ENCODE measurements around the gene PLCB4. TPM values are rescaled to one million over a fixed set of nuclear protein-coding genes. Genes with fewer than 3 reads are reported as not detected.

The PLCB4 gene
- total and polyA plus RNA-seq, 3 experiments from 2014 or later: not detected

DNA sequence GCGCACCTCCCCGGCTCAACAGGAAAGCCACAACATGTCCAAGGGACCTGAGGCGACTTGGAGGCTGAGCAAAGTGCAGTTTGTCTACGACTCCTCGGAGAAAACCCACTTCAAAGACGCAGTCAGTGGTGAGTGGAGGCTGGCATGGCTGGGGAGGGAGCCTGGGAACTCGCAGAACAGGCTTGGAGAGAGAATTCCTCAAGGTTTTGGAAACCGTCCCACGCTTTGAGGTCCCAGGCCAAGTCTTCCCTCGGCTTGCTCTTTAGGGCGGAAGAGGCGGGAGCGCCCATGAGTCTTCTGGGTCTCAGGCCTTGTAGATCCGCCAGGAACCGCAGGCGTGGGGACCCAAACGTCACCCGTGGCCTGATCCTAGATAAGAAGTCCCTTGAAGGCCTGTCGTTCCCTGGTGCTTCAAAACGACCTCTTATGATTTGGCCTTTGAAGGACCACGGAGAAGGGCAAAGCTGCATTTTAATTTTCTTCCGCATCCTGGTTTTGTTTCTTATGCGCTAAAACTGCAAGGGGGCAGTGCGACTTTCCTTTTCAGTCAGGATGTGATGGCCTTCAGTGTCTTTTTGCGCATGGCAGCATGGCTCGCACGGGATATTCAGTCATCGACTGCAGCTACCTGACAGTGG is 447.5 kb downstream of the PLCB4 start:
- no peak overlapping the region for H3K4me3 ChIP-seq (ENCODE audit: low read length)

GRCh38 chr20:9517297-9518162 is 448.6 kb downstream of the PLCB4 start:
- no peak overlapping the region for H3K4me3 Mint-ChIP-seq
- H3K9me3 ChIP-seq (ENCODE audit: low read length): no peaks in the 10 kb centered on the region
- peaks cover 0 to 15% (median 3%) of the 10 kb centered on the region in 5 donors for H3K9me3 Mint-ChIP-seq
- H3K27me3 Mint-ChIP-seq: peaks cover 19 to 34% of the 10 kb centered on the region in 2 donors
- no peak overlapping the region for H3K27ac ChIP-seq (ENCODE audit: low read depth, low read length)
- no peak for DNase-seq
- no peaks in the 10 kb centered on the region for H3K4me1 Mint-ChIP-seq
- no peaks in the 10 kb centered on the region for H3K27me3 ChIP-seq (ENCODE audit: insufficient read depth, low read length, poor library complexity, severe bottlenecking)
- H3K4me3 ChIP-seq (ENCODE audit: low read length): no peak overlapping the region
- no peaks in the 10 kb centered on the region for H3K36me3 ChIP-seq (ENCODE audit: insufficient read depth, low read length)
- no peaks in the 10 kb centered on the region for H3K36me3 Mint-ChIP-seq
- no peak overlapping the region for H3K27ac Mint-ChIP-seq
- ChIA-PET CTCF (no interaction called here), POLR2A (no interaction called here)
- H3K4me1 ChIP-seq (ENCODE audit: insufficient read depth, low read length): no peaks in the 10 kb centered on the region

More for the DNA sequence above, 447.5 kb downstream of the PLCB4 start:
- peaks cover 0 to 15% (median 3%) of the 10 kb centered on the region in 5 donors for H3K9me3 Mint-ChIP-seq
- H3K36me3 Mint-ChIP-seq: no peaks in the 10 kb centered on the region
- no peaks in the 10 kb centered on the region for H3K4me1 Mint-ChIP-seq
- H3K4me3 Mint-ChIP-seq: no peak overlapping the region
- no peaks in the 10 kb centered on the region for H3K36me3 ChIP-seq (ENCODE audit: insufficient read depth, low read length)
- no peaks in the 10 kb centered on the region for H3K27me3 ChIP-seq (ENCODE audit: insufficient read depth, low read length, poor library complexity, severe bottlenecking)
- H3K27ac ChIP-seq (ENCODE audit: low read depth, low read length): no peak overlapping the region
- H3K9me3 ChIP-seq (ENCODE audit: low read length): no peaks in the 10 kb centered on the region
- H3K4me1 ChIP-seq (ENCODE audit: insufficient read depth, low read length): no peaks in the 10 kb centered on the region
- DNase-seq: no peak
- H3K27me3 Mint-ChIP-seq: peaks cover 21 to 38% of the 10 kb centered on the region in 2 donors
- ChIA-PET CTCF (no interaction called here), POLR2A (no interaction called here)
- H3K27ac Mint-ChIP-seq: no peak overlapping the region

GRCh38 chr20:9518576-9519175 is 449.8 kb downstream of the PLCB4 start:
- H3K36me3 Mint-ChIP-seq: no peaks in the 10 kb centered on the region
- CTCF ChIA-PET: no interaction called here
- Histone ChIP-seq H3K36me3 (ENCODE audit: insufficient read depth, low read length) (no peaks in the 10 kb centered on the region), H3K4me3 (ENCODE audit: low read length) (no peak overlapping the region), H3K27ac (ENCODE audit: low read depth, low read length) (no peak overlapping the region), H3K27me3 (ENCODE audit: insufficient read depth, low read length, poor library complexity, severe bottlenecking) (no peaks in the 10 kb centered on the region), H3K9me3 (ENCODE audit: low read length) (no peaks in the 10 kb centered on the region), H3K4me1 (ENCODE audit: insufficient read depth, low read length) (no peaks in the 10 kb centered on the region)
- H3K4me3 Mint-ChIP-seq: no peak overlapping the region
- no peak for DNase-seq
- POLR2A ChIA-PET: no interaction called here
- peaks cover 0 to 13% (median 1%) of the 10 kb centered on the region in 5 donors for H3K9me3 Mint-ChIP-seq
- H3K27ac Mint-ChIP-seq: no peak overlapping the region
- peaks cover 17 to 30% of the 10 kb centered on the region in 2 donors for H3K27me3 Mint-ChIP-seq
- H3K4me1 Mint-ChIP-seq: no peaks in the 10 kb centered on the region

DNA sequence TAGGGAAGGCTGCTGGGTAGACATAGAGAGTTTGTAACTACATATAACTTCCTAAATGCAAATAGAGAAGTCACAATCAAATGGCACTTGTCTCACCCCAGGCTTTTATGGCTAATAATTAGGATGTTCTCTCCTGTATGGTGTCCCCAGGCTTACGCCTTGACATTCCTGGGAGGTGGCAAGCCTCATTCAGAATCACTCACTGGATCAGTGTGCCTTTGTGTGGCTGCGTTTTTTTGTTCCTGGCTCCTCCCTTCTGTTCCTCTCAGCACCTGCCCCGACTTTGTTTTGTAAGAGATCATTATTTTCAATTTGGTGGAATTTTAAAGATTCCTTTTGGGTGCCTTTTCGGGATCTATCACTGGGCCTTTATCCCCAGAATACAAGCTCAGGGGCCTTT is 451.2 kb downstream of the PLCB4 start:
- DNase-seq: no peak
- Histone ChIP-seq H3K9me3 (ENCODE audit: low read length) (no peaks in the 10 kb centered on the region), H3K4me3 (ENCODE audit: low read length) (no peak overlapping the region), H3K27me3 (ENCODE audit: insufficient read depth, low read length, poor library complexity, severe bottlenecking) (no peaks in the 10 kb centered on the region), H3K36me3 (ENCODE audit: insufficient read depth, low read length) (no peaks in the 10 kb centered on the region), H3K27ac (ENCODE audit: low read depth, low read length) (no peak overlapping the region), H3K4me1 (ENCODE audit: insufficient read depth, low read length) (no peaks in the 10 kb centered on the region)
- ChIA-PET CTCF (no interaction called here), POLR2A (no interaction called here)
- Mint-ChIP-seq H3K27me3 (peaks cover 8 to 18% of the 10 kb centered on the region in 2 donors), H3K36me3 (no peaks in the 10 kb centered on the region), H3K4me3 (no peak overlapping the region), H3K9me3 (peaks cover 0 to 13% (median 1%) of the 10 kb centered on the region in 5 donors), H3K27ac (no peak overlapping the region), H3K4me1 (no peaks in the 10 kb centered on the region)

- POLR2A ChIA-PET: no interaction called here
These were observed 454.7 kb downstream of the PLCB4 start for GRCh38 chr20:9523636-9524035.

More at GRCh38 chr20:9523636-9524035, 454.7 kb downstream of the PLCB4 start:
- DNase-seq: no peak
- Mint-ChIP-seq H3K27ac (no peak overlapping the region), H3K27me3 (no peaks in the 10 kb centered on the region), H3K9me3 (peaks cover 0 to 8% (median 0%) of the 10 kb centered on the region in 5 donors), H3K4me3 (no peak overlapping the region), H3K36me3 (no peaks in the 10 kb centered on the region), H3K4me1 (no peaks in the 10 kb centered on the region)
- Histone ChIP-seq H3K36me3 (ENCODE audit: insufficient read depth, low read length) (no peaks in the 10 kb centered on the region), H3K27ac (ENCODE audit: low read depth, low read length) (no peak overlapping the region), H3K4me1 (ENCODE audit: insufficient read depth, low read length) (no peaks in the 10 kb centered on the region), H3K27me3 (ENCODE audit: insufficient read depth, low read length, poor library complexity, severe bottlenecking) (no peaks in the 10 kb centered on the region), H3K4me3 (ENCODE audit: low read length) (no peak overlapping the region), H3K9me3 (ENCODE audit: low read length) (no peaks in the 10 kb centered on the region)
- CTCF ChIA-PET: no interaction called here
